Measurements from ENCODE around the gene PITRM1.

DNA sequence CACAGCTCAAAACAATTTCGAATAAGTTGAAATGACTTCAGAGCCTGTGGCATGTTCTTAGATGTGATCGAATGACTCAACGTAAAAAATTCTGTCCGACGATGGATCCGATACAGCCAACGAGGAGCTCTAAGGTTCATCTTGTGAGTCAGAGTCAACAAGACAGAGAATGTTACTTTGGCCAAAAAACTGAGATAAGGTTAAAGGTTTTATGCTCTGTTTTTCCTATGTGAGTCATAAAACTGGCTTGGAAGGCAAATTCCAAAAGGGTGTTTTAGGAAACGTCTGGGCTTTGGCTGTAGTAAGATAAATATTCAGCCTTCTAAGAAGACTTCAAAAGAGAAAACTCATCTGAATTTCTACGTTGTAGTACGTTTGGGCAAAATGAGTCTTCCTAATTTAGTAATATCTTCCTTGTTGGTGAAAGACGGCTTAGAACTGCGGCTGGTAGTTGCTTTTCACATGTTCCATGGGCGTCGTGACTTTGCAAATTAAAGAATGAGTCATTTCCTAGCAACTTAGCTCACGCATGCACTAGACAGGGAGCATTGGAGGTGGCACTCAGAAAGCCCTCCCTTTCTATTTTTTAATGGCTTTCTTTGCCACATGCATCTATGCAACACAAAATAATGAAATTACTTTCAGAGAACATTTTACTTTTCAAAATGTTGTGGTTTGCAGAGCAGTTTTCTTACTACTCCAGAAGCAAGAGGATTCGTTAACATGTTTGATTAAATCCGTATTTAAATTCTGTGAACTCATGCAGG is 77.0 kb downstream of the PITRM1 start:
- TF ChIP-seq POLR2AphosphoS5 (IDR thresholded peaks at IDR 0.05; ENCODE audit: low read depth, low read length) (no peak), POLR2A (IDR thresholded peaks at IDR 0.05; ENCODE audit: low read depth, low read length) (no peak; the same call in 1 of the 2 replicates), TAF1 (IDR thresholded peaks at IDR 0.05; ENCODE audit: borderline replicate concordance, low read depth, low read length) (no peak)
